Endodermal cell (in vitro differentiated cells): ENCODE data around the gene SLU7. TPM values are rescaled to one million over a fixed set of nuclear protein-coding genes. Genes with fewer than 3 reads are reported as not detected.
A peak's percentile ranks its signal among the peaks of the same experiment; 100 is the strongest.

Experiments used
- DNase-seq: peaks from one replicate; pipeline ENCODE4 v3.0.0-alpha.2; 2017
- H3K27ac ChIP-seq: 2 replicates; pipeline ENCODE4 v1.5.1; 2013; ENCODE audit warnings: mild to moderate bottlenecking, low read depth, low read length, moderate library complexity
- H3K27me3 ChIP-seq: 2 replicates; pipeline ENCODE4 v1.6.1; 2013; ENCODE audit warnings: mild to moderate bottlenecking, low read length, moderate library complexity; ENCODE audit not compliant: insufficient read depth, control insufficient read depth, poor library complexity, severe bottlenecking
- H3K36me3 ChIP-seq: 2 replicates; pipeline ENCODE4 v1.7.0; 2013; ENCODE audit warnings: mild to moderate bottlenecking, low read length, moderate library complexity; ENCODE audit not compliant: control insufficient read depth, insufficient read depth
- H3K4me1 ChIP-seq: one replicate; pipeline ENCODE4 v1.7.0; 2013; ENCODE audit warnings: low read length; ENCODE audit not compliant: control insufficient read depth, insufficient read depth
- H3K4me3 ChIP-seq: 2 replicates; pipeline ENCODE4 v1.5.1; 2013; ENCODE audit warnings: mild to moderate bottlenecking, low read length, moderate library complexity
- H3K9ac ChIP-seq: 2 replicates; pipeline ENCODE4 v1.6.1; 2013; ENCODE audit warnings: mild to moderate bottlenecking, low read length, moderate library complexity; ENCODE audit not compliant: poor library complexity, severe bottlenecking; ENCODE audit errors: extremely low read depth
- H3K9me3 ChIP-seq: 2 replicates; pipeline ENCODE4 v1.6.1; 2013; ENCODE audit warnings: mild to moderate bottlenecking, low read length, moderate library complexity; ENCODE audit not compliant: control insufficient read depth
- H3K27ac Mint-ChIP-seq: 2 replicates; pipeline ENCODE4 v1.8.0; 2020; ENCODE audit warnings: mixed read lengths
- H3K27me3 Mint-ChIP-seq: 2 replicates; pipeline ENCODE4 v1.8.0; 2021; ENCODE audit warnings: mild to moderate bottlenecking, mixed read lengths; ENCODE audit not compliant: insufficient read depth
- H3K36me3 Mint-ChIP-seq: 2 replicates; pipeline ENCODE4 v1.8.0; 2020; ENCODE audit warnings: low read depth, mixed read lengths
- H3K4me1 Mint-ChIP-seq: 2 replicates; pipeline ENCODE4 v1.8.0; 2020; ENCODE audit warnings: mixed read lengths
- H3K4me3 Mint-ChIP-seq: 2 replicates; pipeline ENCODE4 v1.8.0; 2020; ENCODE audit warnings: mild to moderate bottlenecking, moderate library complexity, mixed read lengths
- H3K9me3 Mint-ChIP-seq: 2 replicates; pipeline ENCODE4 v1.8.0; 2020; ENCODE audit warnings: mild to moderate bottlenecking, mixed read lengths
- CTCF ChIP-seq: fragments of 200-600 bp; sonication (generic); conservative IDR thresholded peaks from 2 replicates; pipeline ENCODE4 v1.5.0; 2021; ENCODE audit warnings: antibody characterized with exemption, mild to moderate bottlenecking
- WGBS, 2 experiments: methylation state at CpG; one replicate each; pipeline versions ENCODE4 v1.1.5 to v1.1.7; 2013; ENCODE audit warnings: missing lambda C conversion rate in 2 of 2, mixed read lengths in 1 of 2; ENCODE audit not compliant: insufficient coverage in 1 of 2, insufficient read length in 1 of 2; 5-methylcytosine and 5-hydroxymethylcytosine counted together
- total RNA-seq, 2 donors: library from RNA; stranded (reverse); fragmentation: NEBNext Ultra II Directional in 1 of 2; extraction: Animal tissue kit (Norgen Biotek cat#: 25700) in 1 of 2; gene quantifications; 2 replicates in 1 of 2; 3 replicates in 1 of 2; pipeline ENCODE4 v1.2.1, GENCODE V29; 2021

Gene SLU7
- total RNA-seq, 2 donors from 2014 or later = 36.8 to 47.5 TPM

GRCh38 chr5:160357861-160358411, 60.9 kb downstream of the SLU7 start:
- TF ChIP-seq CTCF = no peak
- H3K36me3 ChIP-seq = no peaks in the 10 kb centered on the region
- H3K27ac ChIP-seq = peak overlapping the region; percentile 63
- Mint-ChIP-seq H3K4me1 (peaks cover 16% of the 10 kb centered on the region), H3K9me3 (no peaks in the 10 kb centered on the region), H3K27me3 (no peaks in the 10 kb centered on the region), H3K4me3 (no peak overlapping the region), H3K36me3 (no peaks in the 10 kb centered on the region), H3K27ac (no peak overlapping the region)
- no peak overlapping the region for H3K9ac ChIP-seq
- no peaks in the 10 kb centered on the region for H3K9me3 ChIP-seq
- H3K4me1 ChIP-seq = no peaks in the 10 kb centered on the region
- no peak for DNase-seq
- H3K27me3 ChIP-seq = no peaks in the 10 kb centered on the region
- 93% methylated on average over 7 of the region's 7 CpGs; no CpG with 5 or more reads in 1 of the 2 experiments for WGBS, 2 experiments
- no peak overlapping the region for H3K4me3 ChIP-seq

GRCh38 chr5:160357394-160357793, 61.5 kb downstream of the SLU7 start:
- TF ChIP-seq CTCF = no peak
- Histone ChIP-seq H3K9me3 (no peaks in the 10 kb centered on the region), H3K27ac (peak overlapping the region; percentile 63), H3K27me3 (no peaks in the 10 kb centered on the region), H3K36me3 (no peaks in the 10 kb centered on the region), H3K9ac (no peak overlapping the region), H3K4me3 (no peak overlapping the region), H3K4me1 (no peaks in the 10 kb centered on the region)
- H3K36me3 Mint-ChIP-seq = no peaks in the 10 kb centered on the region
- no peaks in the 10 kb centered on the region for H3K27me3 Mint-ChIP-seq
- H3K27ac Mint-ChIP-seq = no peak overlapping the region
- no peaks in the 10 kb centered on the region for H3K9me3 Mint-ChIP-seq
- peaks cover 16% of the 10 kb centered on the region for H3K4me1 Mint-ChIP-seq
- WGBS, 2 experiments = 88 to 90% methylated on average over 7 of the region's 7 CpGs
- H3K4me3 Mint-ChIP-seq = no peak overlapping the region
- DNase-seq = no peak

GRCh38 chr5:160356550-160357347, 62.1 kb downstream of the SLU7 start:
- Histone ChIP-seq H3K27me3 (no peaks in the 10 kb centered on the region), H3K4me1 (no peaks in the 10 kb centered on the region), H3K36me3 (no peaks in the 10 kb centered on the region), H3K9me3 (no peaks in the 10 kb centered on the region), H3K4me3 (no peak overlapping the region), H3K27ac (peak overlapping the region; percentile 38), H3K9ac (no peak overlapping the region)
- no peak for DNase-seq
- Mint-ChIP-seq H3K9me3 (no peaks in the 10 kb centered on the region), H3K27ac (no peak overlapping the region), H3K36me3 (no peaks in the 10 kb centered on the region), H3K4me1 (peaks cover 16% of the 10 kb centered on the region), H3K4me3 (no peak overlapping the region), H3K27me3 (no peaks in the 10 kb centered on the region)
- 78 to 84% methylated on average over 2 to 7 of the region's 7 CpGs for WGBS, 2 experiments
- TF ChIP-seq CTCF = no peak
